HG02763 (cell line): ENCODE data around the gene CPHXL.

ENCODE experiments used
- ATAC-seq: cut with Tn5 transposase; IDR thresholded peaks from one replicate; pipeline ENCODE4 v1.9.1; 2021; ENCODE audit warnings: mild to moderate bottlenecking, moderate library complexity; ENCODE audit not compliant: unreplicated experiment

CPHXL gene

DNA sequence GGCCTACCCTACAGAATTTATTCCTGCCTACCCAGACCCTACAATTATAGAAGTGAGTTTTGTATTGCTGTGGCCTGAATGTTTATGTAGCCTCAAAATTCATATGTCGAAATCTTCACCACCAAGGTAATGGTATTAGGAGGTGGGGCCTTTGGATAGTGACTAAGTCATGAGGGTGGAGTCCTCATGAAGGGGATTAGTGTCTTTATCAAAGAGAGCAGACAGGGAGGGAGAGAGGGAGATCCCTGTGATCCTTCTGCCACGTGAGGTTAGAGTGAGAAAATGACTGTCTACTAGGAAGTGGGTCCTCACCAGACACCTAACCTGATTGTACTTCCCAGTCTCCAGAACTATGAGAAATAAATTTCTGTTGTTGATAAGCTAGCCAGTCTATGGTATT, 24.0 kb downstream of the CPHXL start:
- no peak for ATAC-seq

DNA sequence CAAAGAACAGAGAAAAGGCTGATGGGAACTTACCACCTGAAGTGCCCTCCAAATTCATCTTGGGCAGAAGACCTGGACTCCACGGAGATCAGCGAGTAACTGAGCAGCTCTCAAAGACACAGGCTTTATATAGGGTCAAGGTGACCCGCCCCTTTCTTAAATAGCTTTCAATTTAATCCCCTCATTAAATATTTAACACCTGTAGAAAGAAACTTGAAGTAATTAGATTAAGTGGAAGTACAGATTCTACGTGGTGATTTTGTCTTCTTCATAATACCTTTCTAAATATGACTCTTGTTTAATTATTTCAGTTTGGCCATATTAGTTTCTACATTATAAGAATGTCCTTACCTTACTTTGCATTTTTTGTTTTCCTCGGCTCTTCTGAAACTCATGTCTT, 24.9 kb downstream of the CPHXL start, which contains the start of gene DUXB:
Gene DUXB, minus strand, starts transcription at position 101 of the 400 bp plus-strand sequence. Its CDS starts 43 bp downstream, at position 58.
- no peak for ATAC-seq

DNA sequence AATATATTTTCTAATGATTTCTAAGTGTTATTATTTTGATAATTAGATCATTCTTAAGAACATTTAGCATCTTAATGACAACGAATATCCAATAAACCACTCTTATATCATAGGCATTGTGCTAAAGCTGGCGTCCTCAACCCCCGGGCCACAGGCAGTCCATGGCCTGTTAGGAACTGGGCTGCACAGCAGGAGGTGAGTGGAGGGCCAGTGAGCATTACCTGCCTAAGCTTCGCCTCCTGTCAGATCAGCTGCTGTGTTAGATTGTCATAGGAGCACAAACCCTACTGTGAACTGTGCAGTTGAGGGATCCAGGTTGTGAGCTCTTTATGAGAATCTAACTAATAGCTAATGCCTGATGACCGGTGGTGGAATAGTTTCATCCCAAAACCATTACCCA, 28.7 kb downstream of the CPHXL start:
- no peak for ATAC-seq

DNA sequence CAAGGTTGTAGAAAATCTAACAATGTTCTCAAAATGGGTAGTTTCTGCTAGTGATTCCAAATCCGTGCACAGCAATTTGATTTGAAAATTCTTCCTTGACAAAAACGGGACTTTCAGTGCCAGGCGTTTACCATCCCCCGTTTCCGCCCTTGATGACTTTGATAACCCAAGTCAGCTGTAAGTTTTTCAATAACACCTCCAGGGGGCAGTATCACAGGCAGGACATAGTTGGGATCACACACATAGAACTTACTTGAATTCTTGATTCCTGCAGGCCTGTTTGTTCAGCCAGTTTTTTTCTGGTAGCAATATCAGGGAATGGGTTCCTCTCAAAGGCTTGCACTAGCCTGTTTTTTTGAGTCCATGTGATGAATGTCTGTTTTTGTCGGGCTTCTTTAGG, 30.6 kb downstream of the CPHXL start:
- ATAC-seq, result no peak

GRCh38 chr16:75687361-75687760, 38.9 kb downstream of the CPHXL start:
- no peak for ATAC-seq

DNA sequence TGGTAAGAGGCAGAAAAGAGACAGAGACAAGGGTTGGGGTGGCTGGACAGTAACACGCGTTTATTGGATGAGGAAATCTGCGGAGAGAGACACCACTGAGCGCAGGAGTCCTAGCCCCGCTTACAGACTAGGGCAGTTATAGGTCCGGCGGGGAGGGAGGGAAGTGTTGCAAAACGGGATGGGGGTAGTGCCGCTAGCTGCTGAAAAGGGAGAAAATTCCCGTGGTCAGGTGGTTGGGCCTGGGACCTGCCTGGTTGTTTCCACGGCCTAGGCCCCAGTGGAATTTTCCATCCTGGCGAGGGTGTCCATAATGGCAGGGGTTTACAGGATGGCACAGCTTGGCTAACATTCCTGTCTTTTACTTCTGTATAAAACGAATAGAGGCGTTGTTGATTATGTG, 44.0 kb downstream of the CPHXL start:
- ATAC-seq, result no peak

GRCh38 chr16:75679366-75679765, 46.9 kb downstream of the CPHXL start:
- no peak for ATAC-seq

- no peak for ATAC-seq
Observed at GRCh38 chr16:75676909-75677308, 49.4 kb downstream of the CPHXL start, which contains the start of gene CPHXL2. TSS of gene CPHXL2 (minus strand) at chr16:75677009. CDS start at chr16:75676999, 10 bp downstream.

- ATAC-seq, result no peak
Observed at GRCh38 chr16:75667503-75667902, 58.8 kb downstream of the CPHXL start.
